ENCODE data around the gene CREB3. TPM values are rescaled to one million over a fixed set of nuclear protein-coding genes. Genes with fewer than 3 reads are reported as not detected.

CREB3 gene
- total RNA-seq, 1 experiment from 2014 or later = 27.3 TPM

- H3K9ac ChIP-seq (ENCODE audit: extremely low read depth, insufficient read length, low read length) = no peak overlapping the region
- H2BK12ac ChIP-seq (ENCODE audit: insufficient read length, low read depth, low read length) = no peak overlapping the region
- no peaks in the 10 kb centered on the region for H3K79me2 ChIP-seq (ENCODE audit: insufficient read depth, low read length)
- H4K5ac ChIP-seq (ENCODE audit: insufficient read length, low read depth, low read length) = no peak overlapping the region
- H3K27me3 ChIP-seq (ENCODE audit: insufficient read depth, low read length) = no peaks in the 10 kb centered on the region
- H3K4me1 Mint-ChIP-seq = no peaks in the 10 kb centered on the region; a peak in 1 of 4 replicates
- H3T11ph ChIP-seq (ENCODE audit: low read length) = no peak overlapping the region
- no peak overlapping the region for H3K56ac ChIP-seq (ENCODE audit: insufficient read length, low read depth, low read length)
- H2BK15ac ChIP-seq (ENCODE audit: low read depth, low read length) = no peak overlapping the region
- no peak overlapping the region for H3K18ac ChIP-seq (ENCODE audit: insufficient read length, low read depth, low read length)
- H3K4ac ChIP-seq (ENCODE audit: low read depth, low read length) = no peak overlapping the region
- H3K36me3 Mint-ChIP-seq (ENCODE audit: insufficient read depth in 1 of 3, low read depth in 3 of 3) = peaks cover 2 to 17% (median 5%) of the 10 kb centered on the region in 3 experiments; a peak in 6 of 7 replicates
- H4K91ac ChIP-seq (ENCODE audit: insufficient read length, low read depth, low read length) = no peak overlapping the region
- H2BK20ac ChIP-seq (ENCODE audit: low read depth, low read length, poor library complexity, severe bottlenecking) = no peak overlapping the region
- no peaks in the 10 kb centered on the region for H3K9me3 Mint-ChIP-seq
- H4K20me1 ChIP-seq (ENCODE audit: control insufficient read depth, insufficient read depth, insufficient read length) = no peaks in the 10 kb centered on the region
- no peak overlapping the region for H2AFZ ChIP-seq (ENCODE audit: low read length)
- no peak overlapping the region for H3K23ac ChIP-seq (ENCODE audit: insufficient read length, low read depth, low read length)
- no peak overlapping the region for H2AK5ac ChIP-seq (ENCODE audit: insufficient read length, low read length)
- H2BK5ac ChIP-seq (ENCODE audit: insufficient read length, low read length) = no peak overlapping the region
- H3K4me1 ChIP-seq (ENCODE audit: insufficient read depth, low read length) = no peaks in the 10 kb centered on the region
- TF ChIP-seq, protein P1, sequence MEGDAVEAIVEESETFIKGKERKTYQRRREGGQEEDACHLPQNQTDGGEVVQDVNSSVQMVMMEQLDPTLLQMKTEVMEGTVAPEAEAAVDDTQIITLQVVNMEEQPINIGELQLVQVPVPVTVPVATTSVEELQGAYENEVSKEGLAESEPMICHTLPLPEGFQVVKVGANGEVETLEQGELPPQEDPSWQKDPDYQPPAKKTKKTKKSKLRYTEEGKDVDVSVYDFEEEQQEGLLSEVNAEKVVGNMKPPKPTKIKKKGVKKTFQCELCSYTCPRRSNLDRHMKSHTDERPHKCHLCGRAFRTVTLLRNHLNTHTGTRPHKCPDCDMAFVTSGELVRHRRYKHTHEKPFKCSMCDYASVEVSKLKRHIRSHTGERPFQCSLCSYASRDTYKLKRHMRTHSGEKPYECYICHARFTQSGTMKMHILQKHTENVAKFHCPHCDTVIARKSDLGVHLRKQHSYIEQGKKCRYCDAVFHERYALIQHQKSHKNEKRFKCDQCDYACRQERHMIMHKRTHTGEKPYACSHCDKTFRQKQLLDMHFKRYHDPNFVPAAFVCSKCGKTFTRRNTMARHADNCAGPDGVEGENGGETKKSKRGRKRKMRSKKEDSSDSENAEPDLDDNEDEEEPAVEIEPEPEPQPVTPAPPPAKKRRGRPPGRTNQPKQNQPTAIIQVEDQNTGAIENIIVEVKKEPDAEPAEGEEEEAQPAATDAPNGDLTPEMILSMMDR (conservative IDR thresholded peaks at IDR 0.05) = no peak
- H4K8ac ChIP-seq (replicated peaks; ENCODE audit: insufficient read length, low read depth, low read length) = no peak overlapping the region
- no peaks in the 10 kb centered on the region for H3K79me1 ChIP-seq (ENCODE audit: insufficient read depth, low read depth, low read length, poor library complexity, severe bottlenecking)
- no peak overlapping the region for H2BK120ac ChIP-seq (ENCODE audit: low read depth, low read length, poor library complexity, severe bottlenecking)
- no peak overlapping the region for H3K4me3 Mint-ChIP-seq
- H3K27ac Mint-ChIP-seq = no peak overlapping the region
- no peak overlapping the region for H3K27ac ChIP-seq (ENCODE audit: insufficient read length, low read depth, low read length)
- no peak overlapping the region for H3K4me2 ChIP-seq (ENCODE audit: insufficient read depth, insufficient read length, low read length)
- H3K14ac ChIP-seq (ENCODE audit: insufficient read depth, low read length) = no peak overlapping the region
- no CpG with 5 or more reads among the region's 5 CpGs for WGBS (ENCODE audit: extremely low coverage, insufficient read length, low lambda C conversion rate)
- no peaks in the 10 kb centered on the region for H3K27me3 Mint-ChIP-seq (ENCODE audit: low read depth)
- DNase-seq = no peak
- H3K9me3 ChIP-seq (ENCODE audit: control insufficient read depth, low read depth, low read length) = no peaks in the 10 kb centered on the region
- H3K23me2 ChIP-seq (ENCODE audit: insufficient read length, low read depth, low read length, poor library complexity, severe bottlenecking) = no peaks in the 10 kb centered on the region
These were observed 34.2 kb upstream of the CREB3 start for GRCh38 chr9:35698231-35698630.

Measured in H9 (cell line).